CD4-positive, alpha-beta T cell treated with Interleukin-17A for 4 hours (primary cell): Measurements from ENCODE around the gene ZFAND3.

Experiments
- DNase-seq: peaks from one replicate; pipeline ENCODE4 v3.0.0-alpha.2; 2020; ENCODE audit warnings: mixed read lengths

The ZFAND3 gene

DNA sequence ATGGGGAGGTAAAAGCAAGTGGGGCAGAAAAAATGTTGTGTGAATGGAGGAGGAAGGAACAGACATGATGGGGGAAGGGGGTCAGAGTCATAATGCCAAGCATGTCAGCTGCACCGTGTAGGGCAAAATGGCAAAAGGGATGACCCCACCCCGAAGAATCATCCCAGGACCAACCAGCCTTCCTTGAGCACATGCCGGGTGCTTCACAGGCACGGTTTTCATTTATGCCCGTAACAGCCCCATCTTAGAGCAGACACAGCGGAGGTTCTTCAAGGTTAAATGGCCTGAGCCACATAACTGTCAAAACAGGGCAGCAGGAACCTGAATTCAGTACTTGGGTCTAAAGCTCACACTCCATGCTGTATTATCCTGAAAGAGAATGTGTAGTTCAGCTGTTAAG, 322.2 kb downstream of the ZFAND3 start:
- DNase-seq, result no peak

DNA sequence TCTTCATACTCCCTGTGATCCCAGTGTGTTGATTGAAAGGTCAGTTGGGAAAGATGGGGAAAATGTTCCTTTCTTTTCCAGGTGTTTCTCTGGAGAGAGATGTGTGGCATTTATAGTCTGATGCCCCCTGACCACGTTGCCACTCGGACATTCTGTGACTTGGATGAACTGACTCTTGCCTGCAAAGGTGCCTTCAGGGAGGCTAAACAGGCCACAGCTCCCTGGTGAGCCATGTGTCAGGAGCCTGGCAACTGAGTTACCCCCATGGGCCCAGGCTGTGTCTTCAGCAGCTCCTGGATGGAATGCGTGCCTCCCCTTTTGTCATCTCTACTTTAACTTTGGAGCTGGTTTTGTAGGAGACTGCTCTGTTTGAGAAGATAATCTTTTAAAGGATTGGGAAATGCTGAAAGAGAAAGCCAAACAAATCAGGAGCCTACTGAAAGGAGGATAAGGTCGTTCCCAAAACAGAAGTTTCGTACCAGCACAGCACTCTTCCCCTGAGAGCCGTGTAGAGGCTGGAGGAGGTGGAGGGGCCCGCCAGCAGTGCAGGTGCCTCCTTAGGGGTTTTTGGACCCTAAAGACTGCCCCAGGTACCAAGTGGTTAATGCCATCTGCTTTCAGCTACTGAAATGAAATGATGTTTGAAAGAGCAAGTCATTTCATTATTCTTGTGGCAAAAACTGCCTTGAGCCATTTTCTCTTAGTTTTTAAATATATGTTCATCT, 322.8 kb downstream of the ZFAND3 start:
- no peak for DNase-seq

DNA sequence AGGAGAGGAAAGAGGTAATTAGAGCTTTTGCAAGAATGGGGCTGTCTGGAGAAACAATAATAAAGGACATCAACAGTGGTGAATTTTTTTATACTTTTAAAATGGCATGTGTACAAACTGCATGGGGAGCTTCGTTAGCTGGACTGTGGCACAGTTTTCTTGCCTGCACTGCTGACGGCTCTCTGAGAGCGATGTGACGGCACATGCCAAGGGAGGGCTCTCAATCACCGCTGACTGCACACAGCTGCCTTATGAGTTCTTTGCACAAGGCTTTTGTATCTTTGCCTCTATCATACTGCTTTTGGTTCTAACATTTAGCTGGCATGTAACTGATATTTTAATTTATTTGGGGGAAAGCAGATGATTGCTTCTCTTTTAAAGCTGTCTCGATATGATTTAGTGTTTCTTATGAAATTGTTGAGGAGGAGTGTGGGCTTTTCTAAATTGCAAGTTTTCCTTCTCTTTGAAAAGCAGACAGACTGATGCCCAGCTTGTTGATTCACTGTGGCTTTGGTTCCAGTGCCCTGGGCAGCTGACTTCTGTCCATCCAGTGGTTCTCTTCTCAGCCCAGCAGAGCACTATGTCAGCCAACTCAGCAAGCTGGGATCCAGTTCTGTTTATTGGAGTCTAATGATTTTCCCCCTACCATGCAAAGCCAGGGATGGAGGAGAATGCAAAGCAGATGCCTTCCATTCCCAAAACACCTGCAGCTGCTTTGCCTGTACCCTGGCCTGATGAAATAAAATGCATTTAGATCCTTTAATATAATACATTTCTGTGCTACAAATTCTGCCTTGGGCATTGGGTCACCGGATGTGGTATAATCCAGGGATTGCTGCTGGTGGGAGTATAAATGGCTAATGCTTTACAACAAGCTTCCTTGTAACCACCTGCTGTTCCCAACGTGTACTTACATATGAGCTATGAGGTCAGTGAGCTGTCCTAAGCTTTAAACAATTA, 323.9 kb downstream of the ZFAND3 start:
- no peak for DNase-seq

DNA sequence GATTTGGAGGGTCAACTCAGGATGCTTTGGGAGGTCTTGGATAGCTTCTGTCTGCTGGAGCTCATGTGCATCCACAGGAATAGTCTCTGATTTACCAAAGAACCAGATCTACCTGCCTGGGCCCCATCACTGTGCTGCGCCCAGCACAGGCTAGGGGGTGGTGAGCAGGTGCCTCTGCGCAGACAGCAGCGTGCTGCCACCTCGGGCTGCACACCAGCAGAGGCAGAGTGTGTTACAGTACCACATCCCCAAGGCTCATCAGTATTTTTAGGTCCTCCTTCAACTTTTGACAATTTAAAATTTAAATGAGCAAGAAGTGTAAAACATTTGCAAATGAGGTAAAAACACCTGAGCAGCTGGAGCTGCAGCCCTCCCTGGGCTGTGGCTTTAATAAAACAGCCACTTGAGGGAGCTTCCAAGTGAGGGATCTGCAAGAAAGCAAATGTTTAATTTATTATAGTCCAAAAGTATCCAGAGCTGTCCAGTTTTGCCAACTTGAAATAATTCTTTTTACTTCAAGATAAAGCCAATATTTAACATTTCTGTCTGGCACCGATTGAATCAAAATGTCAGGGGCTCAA, 324.9 kb downstream of the ZFAND3 start:
- no peak for DNase-seq

DNA sequence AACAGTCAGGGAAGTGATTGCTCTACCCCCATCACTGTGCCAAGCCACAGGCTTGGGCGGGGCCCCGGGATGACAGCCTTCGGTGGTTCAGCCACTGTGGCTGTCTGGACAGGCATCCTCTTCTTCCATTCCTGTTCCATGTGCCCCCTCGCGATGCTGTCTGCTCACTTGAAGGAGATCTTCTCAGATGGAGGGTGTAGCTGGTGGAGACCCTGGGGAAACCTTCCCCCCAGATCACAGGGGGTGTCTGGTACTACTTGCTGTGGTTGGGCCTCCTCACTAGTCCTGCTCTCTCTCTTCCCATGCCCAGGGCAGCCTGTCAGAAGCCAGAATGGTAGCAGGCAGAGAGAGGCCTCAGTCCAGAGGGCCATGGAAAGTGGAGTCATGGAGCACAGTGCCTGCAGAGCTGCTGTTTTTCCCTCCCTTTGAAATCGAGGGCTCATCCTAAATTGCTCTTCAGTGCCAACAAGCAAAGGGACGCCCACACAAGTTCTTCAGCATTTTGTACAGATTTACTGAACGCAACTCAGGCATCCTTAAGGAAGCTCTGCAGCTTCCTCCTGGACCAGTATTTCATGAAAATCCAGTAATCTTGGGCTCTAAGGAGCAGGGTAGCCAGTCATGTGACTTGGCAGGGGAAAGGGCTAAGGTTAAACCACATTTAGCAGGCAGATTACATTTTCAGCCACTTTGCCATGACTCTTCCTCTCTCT, 326.6 kb downstream of the ZFAND3 start:
- DNase-seq, result no peak

DNA sequence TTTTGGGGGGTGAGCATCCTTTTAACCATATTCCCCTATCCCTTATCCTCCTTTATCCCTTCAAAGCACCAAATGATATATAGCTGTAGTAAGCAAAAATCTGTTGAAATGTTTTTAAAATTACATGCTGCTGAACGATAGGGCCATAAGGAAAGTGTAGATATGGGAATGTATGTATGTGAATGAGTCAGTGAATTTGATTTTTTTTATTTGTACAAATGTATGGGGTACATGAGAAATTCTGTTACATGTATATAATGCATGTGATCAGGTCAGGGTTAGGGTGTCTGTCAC, 327.2 kb downstream of the ZFAND3 start:
- no peak for DNase-seq

DNA sequence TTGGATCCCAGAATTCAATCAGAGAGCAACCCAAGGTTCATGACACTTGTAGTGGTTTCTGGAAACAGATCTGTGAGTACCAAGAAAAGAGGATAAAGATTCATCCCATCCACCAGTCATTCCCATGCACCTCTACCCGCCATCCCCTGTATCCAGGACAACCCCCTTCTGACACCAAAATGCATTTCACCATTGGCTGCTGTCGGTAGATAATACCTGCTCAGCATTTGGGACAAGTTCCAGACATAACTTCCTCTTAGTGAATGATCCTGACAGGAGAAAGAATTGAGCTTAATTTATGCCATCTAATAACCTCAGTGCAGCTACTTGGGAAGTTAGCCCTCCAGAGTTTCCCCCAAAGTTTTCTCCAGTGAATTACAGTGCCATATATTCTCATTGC, 329.1 kb downstream of the ZFAND3 start:
- DNase-seq, result no peak

DNA sequence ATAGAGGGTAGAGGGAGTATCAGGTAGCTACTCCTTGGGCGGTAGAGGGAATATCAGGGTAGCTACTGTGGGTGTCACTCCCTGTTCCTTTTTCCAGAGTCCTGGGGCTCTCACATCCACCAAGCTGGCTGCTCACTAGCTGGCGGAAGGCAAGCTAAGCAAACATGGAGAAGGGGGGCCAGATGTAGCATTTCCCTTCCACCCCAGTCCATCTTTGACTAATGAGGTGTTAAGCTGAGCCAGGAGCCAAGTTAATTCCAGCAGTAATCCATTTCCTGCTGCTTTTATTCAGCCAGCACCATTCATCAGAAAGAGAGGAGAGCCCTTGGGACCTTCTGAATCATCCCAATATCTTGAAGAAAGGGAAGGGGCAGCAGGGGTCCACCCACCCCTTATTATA, 330.0 kb downstream of the ZFAND3 start:
- no peak for DNase-seq

DNA sequence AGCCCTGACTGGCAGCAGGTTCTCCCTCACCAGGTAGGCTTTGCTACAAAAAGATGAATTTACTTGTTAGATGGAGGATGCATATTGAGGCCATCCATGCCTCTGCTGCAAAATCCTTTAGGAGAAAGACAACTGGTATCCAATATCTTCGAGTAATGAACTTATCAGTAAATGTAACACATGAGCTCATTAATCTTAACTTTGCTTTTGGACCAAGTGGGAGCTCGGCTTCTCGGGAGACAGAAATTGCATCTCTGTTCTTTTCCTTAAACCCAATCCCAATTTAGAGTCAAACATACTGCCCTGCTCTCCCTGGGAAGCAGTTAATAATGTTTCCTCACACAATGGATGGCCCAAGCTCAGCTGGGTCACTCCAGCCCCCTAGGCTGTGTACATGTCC, 330.5 kb downstream of the ZFAND3 start:
- no peak for DNase-seq

DNA sequence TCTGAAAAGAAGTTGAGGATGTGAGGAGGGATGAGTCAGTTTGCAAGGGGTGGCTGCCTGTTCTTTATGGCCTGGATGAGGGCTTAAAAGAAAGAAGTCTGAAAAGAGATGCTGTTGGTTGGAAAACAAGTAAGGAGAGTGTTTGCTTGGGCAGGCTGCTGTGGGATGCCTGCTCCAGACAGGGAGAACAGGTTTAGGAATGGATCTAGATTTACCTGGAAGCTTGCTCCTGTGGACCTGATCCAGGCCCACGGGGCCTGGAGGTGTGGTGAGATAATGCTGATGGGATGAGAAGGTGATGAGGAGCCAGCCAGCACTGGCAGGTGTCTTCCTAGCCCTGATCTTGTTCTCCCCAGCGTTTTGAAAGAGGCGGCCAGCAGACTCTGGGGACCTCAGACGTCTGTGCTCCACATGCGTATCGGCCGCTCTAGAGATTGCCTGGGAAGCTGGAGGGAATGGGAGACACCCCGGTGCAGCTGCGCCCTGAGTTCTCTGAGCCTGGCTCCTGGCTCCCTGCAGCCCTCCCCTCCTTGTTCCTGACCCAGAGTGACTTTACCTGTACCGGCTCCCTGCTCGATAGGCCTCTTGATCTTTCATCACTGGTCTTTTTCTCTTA, 331.3 kb downstream of the ZFAND3 start:
- DNase-seq, result no peak

DNA sequence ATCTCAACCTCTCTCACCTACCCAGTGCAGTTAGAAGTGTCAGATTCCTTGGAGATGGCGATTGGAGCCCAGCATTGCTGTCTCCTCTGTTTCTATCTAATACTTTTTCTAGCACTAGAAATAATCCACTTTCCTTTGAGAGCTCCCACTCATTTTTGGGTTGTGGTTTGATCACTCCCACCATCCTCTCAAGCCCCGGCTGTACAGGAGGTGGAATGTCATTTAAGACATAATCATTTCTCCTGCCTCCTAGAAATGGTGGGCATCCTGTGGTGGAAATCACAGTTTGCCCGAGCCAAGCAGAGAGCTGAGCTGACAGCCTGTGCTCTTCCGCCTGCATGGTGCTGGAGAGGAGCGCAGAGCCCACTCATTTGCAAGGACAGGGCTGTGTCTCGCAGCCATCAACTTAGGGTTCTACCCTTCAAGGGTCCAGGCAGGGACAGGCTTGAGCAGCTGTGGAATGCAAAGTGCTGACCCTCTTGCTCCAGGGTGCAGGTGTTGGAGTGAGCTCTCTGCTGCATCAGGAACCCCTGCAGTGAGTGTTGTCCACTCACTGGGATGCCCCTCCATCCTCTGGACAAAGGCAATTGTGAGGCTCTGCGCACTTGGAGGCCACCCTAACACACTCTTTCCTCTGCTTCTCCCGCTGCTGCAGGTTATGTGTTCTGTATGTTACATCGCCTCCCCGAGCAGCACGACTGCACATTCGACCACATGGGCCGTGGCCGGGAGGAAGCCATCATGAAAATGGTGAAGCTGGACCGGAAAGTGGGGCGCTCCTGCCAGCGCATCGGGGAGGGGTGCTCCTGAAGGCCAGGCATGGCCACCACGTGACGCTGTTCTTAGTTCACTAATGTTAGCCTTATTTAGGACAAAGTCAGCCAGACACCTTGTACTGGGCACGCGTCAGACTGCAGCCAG, 332.3 kb downstream of the ZFAND3 start:
- DNase-seq, result no peak

DNA sequence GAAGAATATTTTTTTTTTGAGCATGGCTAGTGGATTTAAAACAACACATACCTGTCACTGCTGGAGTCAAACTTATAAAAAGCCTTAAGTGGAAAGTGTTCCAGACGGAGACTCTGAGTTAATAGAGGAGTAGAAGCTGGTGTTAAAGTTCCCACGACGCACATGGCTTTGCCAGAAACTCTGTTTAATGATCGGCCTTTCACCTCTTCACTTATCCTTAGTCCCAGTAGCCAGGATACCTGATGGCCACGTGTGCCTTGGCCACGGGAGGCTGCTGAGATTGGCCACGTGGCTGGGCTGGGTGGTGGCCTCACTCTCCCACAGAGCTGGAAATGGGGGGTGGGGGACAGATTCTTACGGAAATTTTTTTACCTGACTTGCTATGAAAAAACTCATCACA, 333.1 kb downstream of the ZFAND3 start:
- DNase-seq, result no peak

DNA sequence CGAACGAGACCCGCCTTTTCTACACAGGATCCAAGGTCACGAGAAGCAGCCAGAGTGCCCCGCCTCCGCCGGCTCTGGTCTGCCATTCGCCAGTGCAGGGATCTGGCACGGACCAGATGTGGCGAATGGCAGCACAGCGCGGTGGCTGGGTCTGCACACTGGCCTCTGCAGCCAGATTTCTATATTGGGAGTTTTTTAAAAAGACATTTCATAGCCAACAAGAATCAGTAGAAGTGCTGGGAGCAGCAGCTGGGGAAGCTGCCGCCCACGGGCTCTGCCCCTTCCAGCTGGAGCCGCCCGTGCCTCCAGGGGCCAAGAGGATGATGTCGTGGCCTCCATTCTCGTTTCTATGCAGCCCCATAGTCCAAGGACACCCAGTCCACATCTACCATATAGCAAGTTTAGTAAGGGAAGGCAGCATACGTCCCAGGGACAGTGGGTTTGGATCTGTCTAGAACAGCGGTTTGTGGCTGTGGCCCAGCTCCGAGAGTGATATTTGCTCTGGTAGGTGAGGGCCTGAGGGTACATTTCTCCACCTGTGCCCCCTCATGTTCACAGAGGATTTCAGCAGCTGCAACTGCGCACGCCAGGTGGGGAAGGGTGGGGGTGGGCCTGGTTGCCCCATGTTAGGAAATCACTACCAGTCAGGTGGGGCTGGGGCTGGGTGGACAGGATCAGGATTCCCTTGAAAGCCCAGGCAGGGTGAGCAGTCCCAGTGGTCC, 333.7 kb downstream of the ZFAND3 start:
- no peak for DNase-seq

DNA sequence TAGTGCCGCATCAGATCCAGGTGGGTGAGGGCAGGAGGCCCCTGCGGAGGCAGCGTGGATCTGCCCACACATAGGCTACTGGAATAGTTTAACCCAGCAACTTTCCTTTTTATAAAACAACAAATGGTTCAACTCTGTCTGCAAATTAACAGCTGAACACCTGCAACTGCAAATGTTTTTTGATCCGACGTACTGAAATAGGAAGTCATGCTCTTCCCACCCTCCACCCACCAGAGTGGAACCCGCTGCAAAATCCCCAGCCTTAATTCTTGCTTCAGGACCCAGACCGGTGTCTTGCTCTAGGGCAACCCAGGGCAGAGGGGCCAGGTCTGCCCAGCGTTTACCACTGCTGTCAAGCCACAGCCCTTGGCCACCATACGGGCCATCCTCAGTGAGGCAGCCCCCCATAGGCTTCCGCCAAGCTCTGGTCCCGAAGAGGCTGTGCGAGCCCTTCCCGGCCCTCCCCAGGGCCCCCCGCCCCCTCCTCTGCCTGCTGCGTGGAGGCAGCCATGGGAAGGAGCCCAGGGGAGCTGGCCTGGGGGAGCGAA, 334.3 kb downstream of the ZFAND3 start:
- no peak for DNase-seq

DNA sequence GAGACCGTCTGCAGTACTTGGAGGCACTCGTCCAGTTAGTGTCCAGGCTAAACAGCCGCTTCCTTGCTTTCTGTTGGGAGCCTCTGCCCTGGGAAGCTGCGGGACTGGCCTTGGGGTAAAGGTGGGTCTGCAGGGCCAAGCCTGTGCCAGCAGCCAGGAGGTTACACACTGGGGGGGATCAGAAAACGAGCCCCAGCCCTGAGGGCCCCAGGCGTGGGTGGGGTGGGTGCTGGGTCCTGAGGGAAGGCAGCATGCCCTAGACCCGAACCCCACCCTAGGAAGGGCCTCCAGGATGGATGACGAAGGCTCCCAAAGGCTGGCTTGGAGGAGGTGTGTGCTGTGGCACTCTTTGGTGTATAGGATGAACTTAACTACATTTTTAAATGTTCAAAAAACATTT, 335.2 kb downstream of the ZFAND3 start:
- DNase-seq, result no peak

DNA sequence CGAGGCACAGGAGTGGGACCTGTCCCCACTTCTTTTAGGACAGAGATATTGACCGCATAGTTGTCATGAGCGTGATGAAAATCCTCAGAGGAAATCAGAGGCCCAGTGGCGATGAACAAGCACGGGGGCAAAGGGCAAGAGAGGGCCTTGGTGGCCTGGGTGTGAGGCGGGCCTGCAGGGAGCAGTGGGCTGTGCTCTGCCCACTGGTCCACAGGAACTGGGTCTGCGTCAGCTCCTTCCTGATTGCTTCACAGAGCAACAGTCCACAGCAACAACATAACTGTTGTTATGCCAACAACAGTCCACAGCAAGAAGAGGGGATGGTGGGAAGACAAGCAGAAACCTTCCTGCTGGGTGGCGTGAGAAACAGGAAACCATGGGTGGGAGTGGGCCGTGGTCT, 335.6 kb downstream of the ZFAND3 start:
- no peak for DNase-seq

DNA sequence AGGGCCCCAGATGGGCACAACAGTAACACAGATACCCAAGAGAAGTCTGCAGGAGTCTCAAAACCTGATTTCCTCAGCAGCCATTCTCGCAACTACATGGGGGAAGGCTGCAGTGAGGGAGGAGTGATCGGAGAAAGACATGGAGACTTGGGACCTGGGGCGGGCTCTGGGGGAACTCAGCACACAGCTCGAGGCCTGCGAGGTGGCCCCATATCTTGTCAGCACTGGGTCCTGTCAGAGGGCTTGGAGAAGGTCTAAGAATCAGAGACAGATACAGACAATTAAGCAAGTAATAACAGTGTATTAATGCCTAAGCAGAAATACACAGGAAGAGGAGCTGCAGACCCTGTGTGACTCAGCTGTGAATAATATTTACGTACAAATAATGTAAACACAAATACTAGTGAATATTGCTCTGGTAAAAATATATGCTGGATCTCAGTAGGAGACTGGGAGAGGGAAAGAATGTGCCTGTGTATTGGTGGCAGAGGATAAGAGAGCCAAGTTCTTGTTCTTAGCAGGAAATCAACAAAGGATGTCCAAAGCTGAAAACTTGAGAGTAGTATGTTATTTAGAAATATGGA, 336.2 kb downstream of the ZFAND3 start:
- DNase-seq, result no peak

DNA sequence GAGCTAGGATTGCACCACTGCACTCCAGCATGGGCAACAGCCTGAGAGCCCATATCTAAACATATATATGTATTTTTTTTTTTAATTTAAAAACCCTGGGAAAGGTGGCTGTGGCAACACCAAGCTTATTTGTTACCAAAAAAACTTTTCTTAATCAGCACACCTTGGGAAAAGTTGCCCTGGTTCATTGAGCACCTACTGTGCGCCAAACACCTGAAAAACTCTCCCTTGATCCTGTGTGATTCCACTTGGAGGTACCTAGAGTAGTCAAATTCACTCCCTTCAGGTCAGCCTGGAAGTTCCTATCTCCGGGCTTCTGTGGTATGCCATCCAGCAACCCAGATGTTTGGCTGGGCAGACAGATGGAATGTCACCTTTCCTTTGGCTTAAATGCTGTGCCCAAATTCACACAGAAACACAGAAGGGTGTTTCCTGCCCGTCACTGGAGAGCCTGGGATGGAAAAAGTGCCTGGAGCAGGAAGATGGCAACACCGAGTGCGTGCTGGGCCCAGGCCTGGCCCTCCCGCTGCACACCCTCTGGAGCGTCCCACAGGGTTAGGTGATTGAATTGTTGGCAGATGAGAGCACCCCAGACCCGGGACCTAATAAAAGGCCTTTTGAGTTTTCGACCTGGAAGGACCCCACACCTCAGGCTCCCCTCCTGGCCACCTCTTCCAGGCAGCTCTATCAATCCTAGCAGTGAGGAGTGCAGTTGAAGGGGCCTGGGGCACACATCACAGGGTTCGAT, 337.5 kb downstream of the ZFAND3 start:
- DNase-seq, result no peak

DNA sequence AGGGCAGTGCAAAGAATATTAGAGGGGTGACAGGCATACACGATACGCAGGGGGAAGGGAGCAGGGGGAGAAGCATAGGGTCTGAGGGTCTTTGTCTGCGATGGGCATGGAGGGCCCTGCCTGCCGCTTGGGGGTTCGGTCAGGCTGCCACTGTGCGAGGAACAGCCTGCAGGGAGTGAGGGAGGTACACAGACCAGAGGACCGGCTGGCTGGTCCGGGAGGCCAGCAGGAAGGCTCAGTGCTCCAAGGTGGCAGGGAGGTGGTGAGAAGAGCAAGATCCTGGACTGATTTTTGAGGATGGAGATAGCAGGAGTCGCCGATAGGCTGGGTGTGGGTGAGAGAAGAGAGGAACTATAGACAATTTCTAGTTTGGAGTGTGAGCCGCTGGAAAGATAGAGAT, 338.4 kb downstream of the ZFAND3 start:
- no peak for DNase-seq
